H1 (cell line): ENCODE results near the gene CPNE4. TPM values are rescaled to one million over a fixed set of nuclear protein-coding genes. Genes with fewer than 3 reads are reported as not detected.

ENCODE experiments used
- CTCF ChIA-PET: fragments of 300-600 bp; sonication (Branson Sonifier 250); formaldehyde crosslinking; loops from one replicate; lab custom pipeline; 2021; ENCODE audit not compliant: partially characterized antibody; lab: Charles Lee
- POLR2A ChIA-PET: fragments of 300-600 bp; sonication (Branson Sonifier 250); formaldehyde crosslinking; loops from one replicate; lab custom pipeline; 2021; ENCODE audit warnings: inconsistent platforms; ENCODE audit not compliant: partially characterized antibody; lab: Charles Lee
- DNase-seq, 2 experiments: peaks; one replicate each; pipeline versions ENCODE4 v3.0.0 to v3.0.0-alpha.2; 2010 to 2022; ENCODE audit warnings: low spot score in 2 of 2, low read depth in 1 of 2, mixed read lengths in 1 of 2
- FAIRE-seq: peaks from 2 replicates; lab custom pipeline; 2011; peaks lifted over from hg19 to GRCh38; lab: Jason Lieb, UNC
- H2AFZ ChIP-seq: 2 replicates; pipeline ENCODE4 v1.8.1; 2012; ENCODE audit warnings: low read length, inconsistent platforms
- H2AK5ac ChIP-seq: 2 replicates; pipeline ENCODE4 v1.6.1; 2013; ENCODE audit warnings: low read depth, low read length
- H2BK120ac ChIP-seq: replicated peaks from 2 replicates; pipeline ENCODE3; 2013; ENCODE audit warnings: low read depth, low read length, inconsistent platforms
- H2BK12ac ChIP-seq: 2 replicates; pipeline ENCODE4 v1.6.1; 2013; ENCODE audit warnings: low read depth, low read length
- H2BK15ac ChIP-seq: 2 replicates; pipeline ENCODE4 v1.6.1; 2013; ENCODE audit warnings: low read length
- H2BK20ac ChIP-seq: 2 replicates; pipeline ENCODE4 v1.6.1; 2013; ENCODE audit warnings: low read length
- H2BK5ac ChIP-seq: 2 replicates; pipeline ENCODE4 v1.6.1; 2013; ENCODE audit warnings: low read depth, low read length
- H3K14ac ChIP-seq: 2 replicates; pipeline ENCODE4 v1.6.1; 2013; ENCODE audit warnings: inconsistent platforms; ENCODE audit not compliant: insufficient read length
- H3K18ac ChIP-seq: 2 replicates; pipeline ENCODE4 v1.6.1; 2013; ENCODE audit warnings: low read length; ENCODE audit errors: extremely low read depth
- H3K23ac ChIP-seq: 2 replicates; pipeline ENCODE4 v1.6.1; 2013; ENCODE audit warnings: inconsistent platforms; ENCODE audit not compliant: insufficient read length
- H3K23me2 ChIP-seq: 2 replicates; pipeline ENCODE4 v1.6.1; 2013; ENCODE audit warnings: low read depth, low read length
- H3K27ac ChIP-seq: 2 replicates; pipeline ENCODE4 v1.6.1; 2011; ENCODE audit warnings: low read depth, low read length, inconsistent platforms
- H3K27me3 ChIP-seq, 4 experiments: replicated peaks in 1 of 4; 1 replicate in 1 of 4; 2 replicates in 3 of 4; pipeline versions ENCODE4 v1.6.1 to v1.8.1; 2011 to 2013; ENCODE audit warnings: low read length in 3 of 4, mild to moderate bottlenecking in 3 of 4, inconsistent platforms in 2 of 4, mixed read lengths in 2 of 4, moderate library complexity in 1 of 4; ENCODE audit not compliant: control insufficient read depth in 3 of 4, insufficient read depth in 3 of 4; ENCODE audit errors: extremely low read depth in 1 of 4
- H3K36me3 ChIP-seq, 4 experiments: 2 replicates each; pipeline versions ENCODE4 v1.6.1 to v1.8.1; 2011 to 2013; ENCODE audit warnings: mild to moderate bottlenecking in 4 of 4, low read length in 3 of 4, moderate library complexity in 2 of 4, control low read depth in 1 of 4, inconsistent platforms in 1 of 4; ENCODE audit not compliant: insufficient read depth in 4 of 4, control insufficient read depth in 2 of 4
- H3K4ac ChIP-seq: replicated peaks from 2 replicates; pipeline ENCODE3; 2013; ENCODE audit warnings: low read length, low read depth, mixed read lengths, inconsistent platforms; ENCODE audit not compliant: insufficient read length
- H3K4me1 ChIP-seq, 4 experiments: replicated peaks in 1 of 4; 1 replicate in 1 of 4; 2 replicates in 3 of 4; pipeline versions ENCODE4 v1.6.1 to v1.8.1; 2011 to 2013; ENCODE audit warnings: low read length in 3 of 4, inconsistent platforms in 2 of 4, mixed read lengths in 1 of 4; ENCODE audit not compliant: insufficient read depth in 4 of 4, control insufficient read depth in 3 of 4
- H3K4me2 ChIP-seq, 2 experiments: 2 replicates each; pipeline versions ENCODE4 v1.6.1 to v1.8.1; 2011 to 2013; ENCODE audit warnings: low read depth in 2 of 2, low read length in 2 of 2, control low read depth in 1 of 2, inconsistent platforms in 1 of 2, mild to moderate bottlenecking in 1 of 2; ENCODE audit not compliant: insufficient read depth in 1 of 2
- H3K4me3 ChIP-seq, 4 experiments: fragments of 200-600, 300-600 bp in 1 of 4; sonication (generic), shearing (Covaris generic), sonication (Bioruptor Twin) in 1 of 4; 2 replicates each; pipeline versions ENCODE4 v1.5.1 to v1.8.1; 2011 to 2016; ENCODE audit warnings: low read length in 4 of 4, low read depth in 3 of 4, control low read depth in 2 of 4, inconsistent platforms in 2 of 4, mild to moderate bottlenecking in 2 of 4, mixed read lengths in 1 of 4, moderate library complexity in 1 of 4; ENCODE audit not compliant: insufficient read depth in 2 of 4; ENCODE audit errors: extremely low read depth in 1 of 4
- H3K56ac ChIP-seq: replicated peaks from 2 replicates; pipeline ENCODE3; 2013; ENCODE audit warnings: low read depth, mild to moderate bottlenecking, mixed read lengths, low read length, inconsistent platforms; ENCODE audit not compliant: insufficient read length
- H3K79me1 ChIP-seq: 2 replicates; pipeline ENCODE4 v1.6.1; 2013; ENCODE audit warnings: low read depth, low read length, control low read depth
- H3K79me2 ChIP-seq, 2 experiments: 2 replicates each; pipeline versions ENCODE4 v1.6.1 to v1.8.1; 2012 to 2013; ENCODE audit warnings: low read length in 2 of 2, mild to moderate bottlenecking in 2 of 2, inconsistent platforms in 1 of 2; ENCODE audit not compliant: insufficient read depth in 2 of 2, control insufficient read depth in 1 of 2
- H3K9ac ChIP-seq, 4 experiments: replicated peaks in 1 of 4; 1 replicate in 1 of 4; 2 replicates in 3 of 4; pipeline versions ENCODE4 v1.6.1 to v1.8.1; 2011 to 2013; ENCODE audit warnings: low read depth in 3 of 4, low read length in 3 of 4, control low read depth in 2 of 4, mild to moderate bottlenecking in 2 of 4, moderate library complexity in 2 of 4, inconsistent platforms in 1 of 4; ENCODE audit errors: extremely low read depth in 1 of 4
- H3K9me3 ChIP-seq, 2 experiments: 2 replicates each; pipeline versions ENCODE4 v1.6.1 to v1.8.1; 2012 to 2013; ENCODE audit warnings: mild to moderate bottlenecking in 2 of 2, moderate library complexity in 2 of 2, control low read depth in 1 of 2, inconsistent platforms in 1 of 2, low read depth in 1 of 2, low read length in 1 of 2, mixed read lengths in 1 of 2; ENCODE audit not compliant: insufficient read depth in 2 of 2
- H4K20me1 ChIP-seq, 2 experiments: replicated peaks in 1 of 2; 2 replicates each; pipeline versions ENCODE3 to v1.8.1; 2011 to 2013; ENCODE audit warnings: inconsistent platforms in 2 of 2, low read length in 2 of 2, mild to moderate bottlenecking in 1 of 2; ENCODE audit not compliant: insufficient read depth in 2 of 2, control insufficient read depth in 1 of 2
- H4K5ac ChIP-seq: 2 replicates; pipeline ENCODE4 v1.6.1; 2013; ENCODE audit warnings: low read length, low read depth, mixed read lengths, inconsistent platforms; ENCODE audit not compliant: insufficient read length
- H4K8ac ChIP-seq: 2 replicates; pipeline ENCODE4 v1.8.0; 2013; ENCODE audit warnings: mild to moderate bottlenecking, moderate library complexity, low read length, inconsistent platforms; ENCODE audit not compliant: insufficient read depth; ENCODE audit errors: extremely low read depth
- H4K91ac ChIP-seq: replicated peaks from 2 replicates; pipeline ENCODE3; 2013; ENCODE audit warnings: low read length, mixed read lengths, inconsistent platforms; ENCODE audit not compliant: insufficient read length
- ATF2 ChIP-seq: IDR thresholded peaks from 2 replicates; pipeline ENCODE4 v1.6.1; 2012; ENCODE audit warnings: low read length, inconsistent platforms
- CHD2 ChIP-seq: IDR thresholded peaks from 2 replicates; pipeline ENCODE4 v1.6.1; 2012; ENCODE audit warnings: low read length, improper control_type of control experiment
- MAX ChIP-seq: IDR thresholded peaks from 2 replicates; pipeline ENCODE4 v1.6.1; 2012; ENCODE audit warnings: inconsistent platforms
- polyA plus RNA-seq, 7 experiments: library from polyadenylated mRNA; depleted of rRNA in 3 of 7; stranded (reverse) in 5 of 7; unstranded in 2 of 7; fragments of >200 nt in 5 of 7; fragments of 200-250 nt in 2 of 7; gene quantifications; 1 replicate in 5 of 7; 2 replicates in 1 of 7; 4 replicates in 1 of 7; pipeline versions ENCODE4 v1.2.1 to v1.2.3, GENCODE V29; 2011 to 2013; ENCODE audit warnings: missing spikeins in 2 of 7, mixed read lengths in 2 of 7
- total RNA-seq: library from RNA; stranded (reverse); fragmentation: NEBNext Ultra II Directional; extraction: Animal tissue kit (Norgen Biotek cat#: 25700); gene quantifications from 2 replicates; pipeline ENCODE4 v1.2.1, GENCODE V29; 2021

The CPNE4 gene
- total and polyA plus RNA-seq, 2 of the 8 experiments (the other 6 are each of a cell fraction or from before 2014, with no cell fraction given) = 0.82 to 3.8 TPM

GRCh38 chr3:131735544-131735943, 299.3 kb downstream of the CPNE4 start:
- DNase-seq (no peak), FAIRE-seq (no peak)
- Histone ChIP-seq H2AK5ac (no peak overlapping the region), H3K4ac (no peak overlapping the region), H4K8ac (no peak overlapping the region), H3K9ac (no peak overlapping the region), H3K14ac (no peak overlapping the region), H2AFZ (no peak overlapping the region), H3K4me1 (no peaks in the 10 kb centered on the region; a peak in 1 of 7 replicates), H2BK120ac (no peak overlapping the region), H3K56ac (no peak overlapping the region), H2BK20ac (no peak overlapping the region), H3K4me2 (no peak overlapping the region), H3K23me2 (no peaks in the 10 kb centered on the region), H3K79me1 (no peaks in the 10 kb centered on the region), H3K18ac (no peak overlapping the region), H4K20me1 (no peaks in the 10 kb centered on the region), H4K5ac (no peak overlapping the region), H2BK5ac (no peak overlapping the region), H4K91ac (no peak overlapping the region), H3K27me3 (no peaks in the 10 kb centered on the region), H3K36me3 (no peaks in the 10 kb centered on the region), H3K79me2 (no peaks in the 10 kb centered on the region), H3K9me3 (no peaks in the 10 kb centered on the region), H3K27ac (no peak overlapping the region), H3K23ac (no peak overlapping the region), H2BK12ac (no peak overlapping the region), H2BK15ac (no peak overlapping the region), H3K4me3 (no peak overlapping the region)
- CTCF ChIA-PET = interaction anchor here (1.3 to 1.4 kb wide), 2 partner anchors 59 to 186 kb away, joined by 3 read pairs; no protein-coding TSS in a partner anchor
- TF ChIP-seq MAX (no peak), CHD2 (no peak), ATF2 (no peak)
- POLR2A ChIA-PET = no interaction called here
